Thyroid gland (tissue), 4 donors: ENCODE data around the gene RPL32. TPM values are rescaled to one million over a fixed set of nuclear protein-coding genes. Genes with fewer than 3 reads are reported as not detected.

ENCODE experiments used
- DNase-seq, 2 donors: peaks; one replicate each; pipeline ENCODE4 v3.0.0-alpha.2; 2019
- H3K27ac ChIP-seq, 3 donors: fragments of 200-600 bp; sonication (generic); 1 replicate in 2 of 3; 2 replicates in 1 of 3; pipeline ENCODE4 v1.5.1; 2016 to 2019; ENCODE audit warnings: mild to moderate bottlenecking in 1 of 3, moderate library complexity in 1 of 3
- H3K27me3 ChIP-seq: fragments of 200-600 bp; sonication (generic); one replicate; pipeline ENCODE4 v1.5.1; 2019
- H3K36me3 ChIP-seq, 2 donors: fragments of 200-600 bp; sonication (generic); one replicate each; pipeline ENCODE4 v1.5.1; 2016 to 2019
- H3K4me1 ChIP-seq, 2 donors: fragments of 200-600 bp; sonication (generic); one replicate each; pipeline ENCODE4 v1.5.1; 2017 to 2019
- H3K4me3 ChIP-seq, 3 donors: fragments of 200-600 bp; sonication (generic); replicated peaks in 1 of 3; 1 replicate in 2 of 3; 2 replicates in 1 of 3; pipeline ENCODE4 v1.5.1; 2016; ENCODE audit warnings: mild to moderate bottlenecking in 1 of 3
- H3K9me3 ChIP-seq: fragments of 200-600 bp; sonication (generic); one replicate; pipeline ENCODE4 v1.5.1; 2017
- CTCF ChIP-seq, 6 experiments: fragments of 200-600 bp in 3 of 6; fragments of 450-650 bp in 3 of 6; sonication (generic) in 3 of 6; IDR thresholded peaks; one replicate each; pipeline ENCODE4 v1.5.1; 2016 to 2019; ENCODE audit warnings: antibody characterized with exemption in 6 of 6, mild to moderate bottlenecking in 2 of 6, inconsistent platforms in 1 of 6, moderate library complexity in 1 of 6
- POLR2A ChIP-seq, 2 donors: fragments of 450-650 bp; IDR thresholded peaks; one replicate each; pipeline ENCODE4 v1.6.1; 2017; ENCODE audit warnings: antibody characterized with exemption in 2 of 2, mild to moderate bottlenecking in 2 of 2, moderate library complexity in 1 of 2
- WGBS, 2 donors: methylation state at CpG; one replicate each; pipeline ENCODE4 v1.1.5; 2017; 5-methylcytosine and 5-hydroxymethylcytosine counted together
- intact Hi-C: fragments of 100-400 bp; cut with DNase I; formaldehyde crosslinking; loops from one replicate; pipeline ENCODE4 v1.15.1; 2023
- total RNA-seq, 4 donors: library from RNA; depleted of rRNA; stranded (reverse); fragments of >200 nt; gene quantifications; one replicate each; pipeline ENCODE4 v1.2.3, GENCODE V29; 2016

Gene RPL32
- total RNA-seq, 4 donors from 2014 or later: 809 to 4,142 (median 1,511) TPM

- H3K27me3 ChIP-seq: no peaks in the 10 kb centered on the region
- 84 to 90% methylated on average over 17 of the region's 17 CpGs for WGBS, 2 donors
- no peak for DNase-seq
- H3K27ac ChIP-seq: no peak overlapping the region
- intact Hi-C loops: no loop called here
- H3K36me3 ChIP-seq: peaks cover 14 to 36% of the 10 kb centered on the region in 2 donors
- H3K4me3 ChIP-seq: no peak overlapping the region
- H3K9me3 ChIP-seq: no peaks in the 10 kb centered on the region
- no peaks in the 10 kb centered on the region for H3K4me1 ChIP-seq
- no peak for TF ChIP-seq CTCF (IDR thresholded peaks at IDR 0.05)
- no peak for TF ChIP-seq POLR2A (IDR thresholded peaks at IDR 0.05)
Measured at GRCh38 chr3:12829886-12830784, 11.2 kb downstream of the RPL32 start.

GRCh38 chr3:12829404-12829803 lies 12.0 kb downstream of the RPL32 start:
- WGBS, 2 donors: 95 to 97% methylated on average over 4 of the region's 4 CpGs
- no peaks in the 10 kb centered on the region for H3K9me3 ChIP-seq
- DNase-seq: no peak
- H3K4me1 ChIP-seq: no peaks in the 10 kb centered on the region
- TF ChIP-seq POLR2A (IDR thresholded peaks at IDR 0.05): no peak
- TF ChIP-seq CTCF (IDR thresholded peaks at IDR 0.05): no peak
- no peaks in the 10 kb centered on the region for H3K27me3 ChIP-seq
- peaks cover 14 to 29% of the 10 kb centered on the region in 2 donors for H3K36me3 ChIP-seq
- no peak overlapping the region for H3K4me3 ChIP-seq
- no peak overlapping the region for H3K27ac ChIP-seq
- intact Hi-C loops: no loop called here

- Histone ChIP-seq H3K36me3 (peaks cover 10 to 22% of the 10 kb centered on the region in 2 donors), H3K9me3 (no peaks in the 10 kb centered on the region), H3K4me1 (no peaks in the 10 kb centered on the region), H3K27ac (no peak overlapping the region), H3K27me3 (no peaks in the 10 kb centered on the region), H3K4me3 (no peak overlapping the region)
- no peak for TF ChIP-seq POLR2A (IDR thresholded peaks at IDR 0.05)
- TF ChIP-seq CTCF (IDR thresholded peaks at IDR 0.05): no peak
- intact Hi-C loops: no loop called here
- WGBS, 2 donors: 93 to 98% methylated on average over 4 of the region's 4 CpGs
- no peak for DNase-seq
Measured at GRCh38 chr3:12828751-12829150, 12.6 kb downstream of the RPL32 start.

- intact Hi-C loops: no loop called here
- DNase-seq: no peak
- TF ChIP-seq CTCF (IDR thresholded peaks at IDR 0.05) (no peak), POLR2A (IDR thresholded peaks at IDR 0.05) (no peak)
- WGBS, 2 donors: 92 to 95% methylated on average over 8 of the region's 8 CpGs
- Histone ChIP-seq H3K27me3 (no peaks in the 10 kb centered on the region), H3K4me1 (no peaks in the 10 kb centered on the region), H3K27ac (no peak overlapping the region), H3K4me3 (no peak overlapping the region), H3K9me3 (no peaks in the 10 kb centered on the region), H3K36me3 (peaks cover 0 to 14% of the 10 kb centered on the region in 2 donors)
Measured at GRCh38 chr3:12825156-12825555, 16.2 kb downstream of the RPL32 start.

GRCh38 chr3:12824299-12824698 lies 17.1 kb downstream of the RPL32 start:
- 91 to 96% methylated on average over 7 of the region's 7 CpGs for WGBS, 2 donors
- no peak for TF ChIP-seq POLR2A (IDR thresholded peaks at IDR 0.05)
- no peak for TF ChIP-seq CTCF (IDR thresholded peaks at IDR 0.05)
- H3K9me3 ChIP-seq: no peaks in the 10 kb centered on the region
- H3K4me3 ChIP-seq: no peak overlapping the region
- no peaks in the 10 kb centered on the region for H3K27me3 ChIP-seq
- intact Hi-C loops: no loop called here
- no peaks in the 10 kb centered on the region for H3K4me1 ChIP-seq
- no peak for DNase-seq
- no peak overlapping the region for H3K27ac ChIP-seq
- H3K36me3 ChIP-seq: peaks cover 0 to 14% of the 10 kb centered on the region in 2 donors
